Measurements from ENCODE around the gene TFB1M.

Gene TFB1M

GRCh38 chr6:155297669-155298068 is 16.6 kb downstream of the TFB1M start:
- DNase-seq = no peak

- DNase-seq = no peak
Measured at GRCh38 chr6:155292711-155293110, 21.6 kb downstream of the TFB1M start.

GRCh38 chr6:155291291-155291690 is 23.0 kb downstream of the TFB1M start:
- DNase-seq = no peak

GRCh38 chr6:155290491-155290890 is 23.8 kb downstream of the TFB1M start:
- DNase-seq = no peak

- no peak for DNase-seq
Measured at GRCh38 chr6:155287762-155288161, 26.5 kb downstream of the TFB1M start.

GRCh38 chr6:155284775-155285174 is 29.5 kb downstream of the TFB1M start:
- no peak for DNase-seq

GRCh38 chr6:155278319-155279049 is 35.8 kb downstream of the TFB1M start:
- DNase-seq = no peak

GRCh38 chr6:155276638-155277037 is 37.6 kb downstream of the TFB1M start:
- no peak for DNase-seq

- no peak for DNase-seq
Measured at GRCh38 chr6:155275808-155276480, 38.3 kb downstream of the TFB1M start.

GRCh38 chr6:155274533-155274932 is 39.8 kb downstream of the TFB1M start:
- DNase-seq = peak; percentile 59

- DNase-seq = peak; percentile 83
Measured at GRCh38 chr6:155274106-155274505, 40.2 kb downstream of the TFB1M start.

- peak; percentile 98 for DNase-seq
Measured at GRCh38 chr6:155273431-155273830, 40.9 kb downstream of the TFB1M start.

GRCh38 chr6:155272353-155273232 is 41.7 kb downstream of the TFB1M start:
- DNase-seq = peak; percentile 34

- no peak for DNase-seq
Measured at GRCh38 chr6:155271145-155271544, 43.1 kb downstream of the TFB1M start.

GRCh38 chr6:155270561-155271091 is 43.7 kb downstream of the TFB1M start:
- DNase-seq = no peak

GRCh38 chr6:155269765-155270164 is 44.5 kb downstream of the TFB1M start:
- no peak for DNase-seq

GRCh38 chr6:155268088-155268867 is 46.0 kb downstream of the TFB1M start:
- peak; percentile 46 for DNase-seq

- DNase-seq = no peak
Measured at GRCh38 chr6:155267411-155267810, 46.9 kb downstream of the TFB1M start.

- DNase-seq = no peak
Measured at GRCh38 chr6:155265843-155266535, 48.3 kb downstream of the TFB1M start.

- peak; percentile 48 for DNase-seq
Measured at GRCh38 chr6:155264693-155265320, 49.5 kb downstream of the TFB1M start.

- no peak for DNase-seq
Measured at GRCh38 chr6:155263373-155264063, 50.8 kb downstream of the TFB1M start, which contains the start of gene CLDN20. Gene CLDN20 (plus strand): TSS chr6:155264013. CDS start chr6:155275720, 11,707 bp downstream.
